Thymus (tissue), 2 donors: ENCODE data around the gene DGKQ. TPM values are rescaled to one million over a fixed set of nuclear protein-coding genes. Genes with fewer than 3 reads are reported as not detected.

Source experiments
- polyA plus RNA-seq: library from polyadenylated mRNA; stranded (reverse); fragments of 200-250 nt; gene quantifications from one replicate; pipeline ENCODE4 v1.2.3, GENCODE V29; 2013
- total RNA-seq: library from RNA; stranded (reverse); fragments of 120-200 nt; gene quantifications from one replicate; pipeline ENCODE4 v1.2.4, GENCODE V29; 2013
- donor health status: healthy.

The DGKQ gene
- total and polyA plus RNA-seq, 2 donors: 11.3 to 24.1 TPM

Other genes starting within 250 kb of the DGKQ start
- 3.5 TPM for gene CPLX1, start 147.4 kb downstream of the DGKQ start, total RNA-seq
- 7.9 TPM for gene CPLX1, start 147.4 kb downstream of the DGKQ start, polyA plus RNA-seq
- gene GAK, start 41.3 kb downstream of the DGKQ start, total RNA-seq: 47.5 TPM
- 230 TPM for gene GAK, start 41.3 kb downstream of the DGKQ start, polyA plus RNA-seq
- 10.9 TPM for gene TMEM175, start 41.1 kb downstream of the DGKQ start, total RNA-seq
- 87.1 TPM for gene TMEM175, start 41.1 kb downstream of the DGKQ start, polyA plus RNA-seq
- 12.6 TPM for gene IDUA, start 13.5 kb upstream of the DGKQ start, total RNA-seq
- gene IDUA, start 13.5 kb upstream of the DGKQ start, polyA plus RNA-seq: 27.4 TPM
- 0.14 TPM for gene SLC26A1, start 19.8 kb upstream of the DGKQ start, total RNA-seq
- 0.41 TPM for gene SLC26A1, start 19.8 kb upstream of the DGKQ start, polyA plus RNA-seq
- 1.7 TPM for gene FGFRL1, start 38.1 kb upstream of the DGKQ start, total RNA-seq
- gene FGFRL1, start 38.1 kb upstream of the DGKQ start, polyA plus RNA-seq: 6.2 TPM
- gene RNF212, start 140.0 kb upstream of the DGKQ start, total RNA-seq: 1.1 TPM
- gene RNF212, start 140.0 kb upstream of the DGKQ start, polyA plus RNA-seq: 11.2 TPM
- gene SPON2, start 199.0 kb upstream of the DGKQ start, total RNA-seq: 5.3 TPM
- 48.2 TPM for gene SPON2, start 199.0 kb upstream of the DGKQ start, polyA plus RNA-seq